BE2C (cell line): ENCODE data around the gene KCNIP4.

Experiments used
- DNase-seq: peaks from one replicate; pipeline ENCODE4 v3.0.0-alpha.2; 2020
- H3K27me3 ChIP-seq: fragments of 250-450 bp; sonication (Bioruptor Pico); 2 replicates; pipeline ENCODE4 v1.5.1; 2020; ENCODE audit warnings: mild to moderate bottlenecking
- H3K36me3 ChIP-seq: fragments of 250-450 bp; sonication (Bioruptor Pico); 2 replicates; pipeline ENCODE4 v1.5.1; 2020; ENCODE audit warnings: mild to moderate bottlenecking
- H3K4me1 ChIP-seq: fragments of 250-450 bp; sonication (Bioruptor Pico); 2 replicates; pipeline ENCODE4 v1.5.1; 2020
- H3K4me3 ChIP-seq: 2 replicates; pipeline ENCODE4 v1.5.1; 2011; ENCODE audit warnings: low read depth, low read length
- H3K9me3 ChIP-seq: fragments of 250-450 bp; sonication (Bioruptor Pico); 2 replicates; pipeline ENCODE4 v1.5.1; 2020
- TF ChIP-seq, protein P1 (sequence below): IDR thresholded peaks from 2 replicates; pipeline ENCODE4 v1.5.1; 2012; ENCODE audit warnings: mild to moderate bottlenecking, low read depth, low read length

Gene KCNIP4

GRCh38 chr4:21749924-21750323 is 198.6 kb downstream of the KCNIP4 start:
- Histone ChIP-seq H3K9me3 (no peaks in the 10 kb centered on the region), H3K36me3 (no peaks in the 10 kb centered on the region), H3K4me1 (peaks cover 38% of the 10 kb centered on the region), H3K4me3 (no peak overlapping the region), H3K27me3 (no peaks in the 10 kb centered on the region)
- no peak for DNase-seq
- TF ChIP-seq, protein P1, sequence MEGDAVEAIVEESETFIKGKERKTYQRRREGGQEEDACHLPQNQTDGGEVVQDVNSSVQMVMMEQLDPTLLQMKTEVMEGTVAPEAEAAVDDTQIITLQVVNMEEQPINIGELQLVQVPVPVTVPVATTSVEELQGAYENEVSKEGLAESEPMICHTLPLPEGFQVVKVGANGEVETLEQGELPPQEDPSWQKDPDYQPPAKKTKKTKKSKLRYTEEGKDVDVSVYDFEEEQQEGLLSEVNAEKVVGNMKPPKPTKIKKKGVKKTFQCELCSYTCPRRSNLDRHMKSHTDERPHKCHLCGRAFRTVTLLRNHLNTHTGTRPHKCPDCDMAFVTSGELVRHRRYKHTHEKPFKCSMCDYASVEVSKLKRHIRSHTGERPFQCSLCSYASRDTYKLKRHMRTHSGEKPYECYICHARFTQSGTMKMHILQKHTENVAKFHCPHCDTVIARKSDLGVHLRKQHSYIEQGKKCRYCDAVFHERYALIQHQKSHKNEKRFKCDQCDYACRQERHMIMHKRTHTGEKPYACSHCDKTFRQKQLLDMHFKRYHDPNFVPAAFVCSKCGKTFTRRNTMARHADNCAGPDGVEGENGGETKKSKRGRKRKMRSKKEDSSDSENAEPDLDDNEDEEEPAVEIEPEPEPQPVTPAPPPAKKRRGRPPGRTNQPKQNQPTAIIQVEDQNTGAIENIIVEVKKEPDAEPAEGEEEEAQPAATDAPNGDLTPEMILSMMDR, result no peak

DNA sequence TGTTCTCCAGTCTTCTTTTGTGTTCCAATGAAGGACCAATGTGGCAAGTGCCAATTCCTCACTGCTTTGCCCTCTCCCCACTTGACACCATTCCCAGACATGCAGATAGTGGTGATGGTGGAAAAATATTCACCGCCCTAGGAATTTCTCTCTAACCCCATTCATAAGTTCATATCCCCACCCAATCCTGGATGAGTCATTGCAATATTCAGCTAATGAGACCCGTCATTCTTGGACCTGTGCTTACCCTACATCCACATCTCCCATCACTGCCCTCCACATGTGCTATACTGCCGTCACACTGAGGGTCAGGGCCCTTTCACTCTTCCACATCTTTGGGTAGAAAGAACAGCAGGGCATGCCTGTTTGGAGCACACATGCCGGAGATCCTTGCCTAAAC is 199.2 kb downstream of the KCNIP4 start:
- H3K9me3 ChIP-seq, result no peaks in the 10 kb centered on the region
- TF ChIP-seq, protein P1, result no peak
- peaks cover 38% of the 10 kb centered on the region for H3K4me1 ChIP-seq
- no peaks in the 10 kb centered on the region for H3K36me3 ChIP-seq
- DNase-seq, result no peak
- no peaks in the 10 kb centered on the region for H3K27me3 ChIP-seq
- H3K4me3 ChIP-seq, result no peak overlapping the region

GRCh38 chr4:21744046-21744445 is 204.5 kb downstream of the KCNIP4 start:
- no peak for DNase-seq
- TF ChIP-seq, protein P1, result no peak
- Histone ChIP-seq H3K4me3 (no peak overlapping the region), H3K4me1 (peaks cover 30% of the 10 kb centered on the region), H3K27me3 (no peaks in the 10 kb centered on the region), H3K36me3 (no peaks in the 10 kb centered on the region), H3K9me3 (no peaks in the 10 kb centered on the region)

DNA sequence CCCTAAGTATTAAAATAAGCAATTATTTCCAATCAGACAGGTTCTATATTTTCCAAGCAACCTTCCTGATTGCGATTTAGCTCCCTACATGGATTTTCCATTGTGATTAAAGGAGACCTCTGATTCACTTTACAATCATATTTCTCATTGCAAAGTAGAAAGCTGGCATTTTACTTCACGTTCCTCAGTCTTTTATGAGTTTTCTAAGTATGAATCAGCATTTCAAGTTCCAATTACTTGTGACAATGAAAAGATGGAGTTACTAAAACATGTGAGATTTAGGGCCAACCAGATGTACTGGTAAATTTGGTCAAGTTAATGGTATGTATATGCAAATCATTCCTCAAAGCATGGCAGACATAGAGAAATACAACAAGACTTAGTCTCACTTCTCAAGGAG is 206.2 kb downstream of the KCNIP4 start:
- H3K27me3 ChIP-seq, result no peaks in the 10 kb centered on the region
- H3K4me1 ChIP-seq, result peaks cover 27% of the 10 kb centered on the region
- H3K36me3 ChIP-seq, result no peaks in the 10 kb centered on the region
- no peaks in the 10 kb centered on the region for H3K9me3 ChIP-seq
- H3K4me3 ChIP-seq, result no peak overlapping the region
- DNase-seq, result no peak
- TF ChIP-seq, protein P1, result no peak

DNA sequence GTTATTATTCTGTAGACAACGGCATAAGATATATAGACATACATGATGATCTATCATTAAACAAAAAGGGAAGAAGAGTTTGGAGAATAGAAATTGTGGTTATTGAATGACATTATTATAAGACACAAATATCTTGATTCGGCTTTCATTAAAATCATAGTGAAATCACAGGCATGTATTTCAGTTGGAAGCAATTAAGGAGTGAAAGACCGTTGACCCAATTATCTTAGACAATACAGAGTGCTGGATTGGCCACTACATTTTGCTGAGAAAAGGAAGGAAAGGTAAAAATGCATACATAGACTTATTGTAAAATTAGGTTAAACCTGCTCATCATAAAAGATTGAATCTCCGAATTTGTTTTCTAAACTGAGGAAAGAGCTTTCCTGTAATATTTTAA is 209.8 kb downstream of the KCNIP4 start:
- H3K4me1 ChIP-seq, result peaks cover 23% of the 10 kb centered on the region
- TF ChIP-seq, protein P1, result no peak
- H3K27me3 ChIP-seq, result no peaks in the 10 kb centered on the region
- H3K4me3 ChIP-seq, result no peak overlapping the region
- no peaks in the 10 kb centered on the region for H3K36me3 ChIP-seq
- DNase-seq, result no peak
- H3K9me3 ChIP-seq, result no peaks in the 10 kb centered on the region

DNA sequence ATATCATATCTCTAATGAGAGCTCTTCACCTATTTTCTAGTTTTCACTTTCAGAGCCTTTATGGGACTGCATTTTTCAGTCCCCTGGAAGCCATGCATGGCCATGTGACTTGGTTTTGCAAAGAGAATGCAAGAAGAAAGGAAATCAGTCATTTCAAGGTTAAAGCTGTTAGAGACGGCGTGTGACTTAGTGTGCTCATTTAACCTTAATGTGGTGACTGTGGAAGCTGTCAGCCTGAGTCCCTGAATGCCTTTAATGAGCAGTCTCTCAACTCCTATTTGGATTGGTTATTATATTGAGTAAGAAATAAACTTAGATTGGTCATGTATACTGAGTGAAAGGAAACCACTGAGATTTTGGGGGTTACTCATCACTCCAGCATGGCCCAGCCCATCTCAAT is 212.7 kb downstream of the KCNIP4 start:
- no peaks in the 10 kb centered on the region for H3K36me3 ChIP-seq
- no peak for DNase-seq
- TF ChIP-seq, protein P1, result no peak
- H3K4me3 ChIP-seq, result no peak overlapping the region
- H3K27me3 ChIP-seq, result no peaks in the 10 kb centered on the region
- H3K9me3 ChIP-seq, result no peaks in the 10 kb centered on the region
- H3K4me1 ChIP-seq, result peaks cover 41% of the 10 kb centered on the region
